ENCODE measurements around the gene PCDHA8.
"Not testable (repeated sequence)": the region's sequence is repeated elsewhere in the genome, so short reads cannot be mapped to it uniquely, and the experiment has no call there.

The PCDHA8 gene

GRCh38 chr5:140806834-140807775 is 33.9 kb upstream of the PCDHA8 start, which contains the start of gene PCDHA4 (continued):
- TF ChIP-seq, protein P1, sequence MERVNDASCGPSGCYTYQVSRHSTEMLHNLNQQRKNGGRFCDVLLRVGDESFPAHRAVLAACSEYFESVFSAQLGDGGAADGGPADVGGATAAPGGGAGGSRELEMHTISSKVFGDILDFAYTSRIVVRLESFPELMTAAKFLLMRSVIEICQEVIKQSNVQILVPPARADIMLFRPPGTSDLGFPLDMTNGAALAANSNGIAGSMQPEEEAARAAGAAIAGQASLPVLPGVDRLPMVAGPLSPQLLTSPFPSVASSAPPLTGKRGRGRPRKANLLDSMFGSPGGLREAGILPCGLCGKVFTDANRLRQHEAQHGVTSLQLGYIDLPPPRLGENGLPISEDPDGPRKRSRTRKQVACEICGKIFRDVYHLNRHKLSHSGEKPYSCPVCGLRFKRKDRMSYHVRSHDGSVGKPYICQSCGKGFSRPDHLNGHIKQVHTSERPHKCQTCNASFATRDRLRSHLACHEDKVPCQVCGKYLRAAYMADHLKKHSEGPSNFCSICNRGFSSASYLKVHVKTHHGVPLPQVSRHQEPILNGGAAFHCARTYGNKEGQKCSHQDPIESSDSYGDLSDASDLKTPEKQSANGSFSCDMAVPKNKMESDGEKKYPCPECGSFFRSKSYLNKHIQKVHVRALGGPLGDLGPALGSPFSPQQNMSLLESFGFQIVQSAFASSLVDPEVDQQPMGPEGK (CRISPR knock-in tag; IDR thresholded peaks at IDR 0.05; ENCODE audit: borderline replicate concordance): no peak

GRCh38 chr5:140808241-140808888 is 32.6 kb upstream of the PCDHA8 start:
- ATAC-seq: not testable (repeated sequence)

- ATAC-seq: no peak
- TF ChIP-seq ISL1 (CRISPR knock-in tag; IDR thresholded peaks at IDR 0.05) (no peak), CSRNP3 (CRISPR knock-in tag; IDR thresholded peaks at IDR 0.05) (no peak)
These were observed 32.1 kb upstream of the PCDHA8 start for GRCh38 chr5:140808889-140809291.

GRCh38 chr5:140821375-140822280 is 19.4 kb upstream of the PCDHA8 start, which contains the start of gene PCDHA5:
PCDHA5 (plus strand) TSS chr5:140821613.
- TF ChIP-seq PPARA (CRISPR knock-in tag; IDR thresholded peaks at IDR 0.05; ENCODE audit: borderline replicate concordance) (no peak), TCF4 (CRISPR knock-in tag; IDR thresholded peaks at IDR 0.05; ENCODE audit: borderline replicate concordance) (no peak), ESRRG (CRISPR knock-in tag; IDR thresholded peaks at IDR 0.05) (no peak), SNAI2 (CRISPR knock-in tag; IDR thresholded peaks at IDR 0.05) (no peak), BACH2 (CRISPR knock-in tag; IDR thresholded peaks at IDR 0.05; ENCODE audit: borderline replicate concordance) (no peak), ZC3H10 (CRISPR knock-in tag; IDR thresholded peaks at IDR 0.05) (no peak), ZNF8 (CRISPR knock-in tag; IDR thresholded peaks at IDR 0.05) (no peak)
- TF ChIP-seq, protein P2, sequence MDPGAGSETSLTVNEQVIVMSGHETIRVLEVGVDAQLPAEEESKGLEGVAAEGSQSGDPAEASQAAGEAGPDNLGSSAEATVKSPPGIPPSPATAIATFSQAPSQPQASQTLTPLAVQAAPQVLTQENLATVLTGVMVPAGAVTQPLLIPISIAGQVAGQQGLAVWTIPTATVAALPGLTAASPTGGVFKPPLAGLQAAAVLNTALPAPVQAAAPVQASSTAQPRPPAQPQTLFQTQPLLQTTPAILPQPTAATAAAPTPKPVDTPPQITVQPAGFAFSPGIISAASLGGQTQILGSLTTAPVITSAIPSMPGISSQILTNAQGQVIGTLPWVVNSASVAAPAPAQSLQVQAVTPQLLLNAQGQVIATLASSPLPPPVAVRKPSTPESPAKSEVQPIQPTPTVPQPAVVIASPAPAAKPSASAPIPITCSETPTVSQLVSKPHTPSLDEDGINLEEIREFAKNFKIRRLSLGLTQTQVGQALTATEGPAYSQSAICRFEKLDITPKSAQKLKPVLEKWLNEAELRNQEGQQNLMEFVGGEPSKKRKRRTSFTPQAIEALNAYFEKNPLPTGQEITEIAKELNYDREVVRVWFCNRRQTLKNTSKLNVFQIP (CRISPR knock-in tag; IDR thresholded peaks at IDR 0.05; ENCODE audit: borderline replicate concordance, low read depth): no peak
- ATAC-seq: no peak

DNA sequence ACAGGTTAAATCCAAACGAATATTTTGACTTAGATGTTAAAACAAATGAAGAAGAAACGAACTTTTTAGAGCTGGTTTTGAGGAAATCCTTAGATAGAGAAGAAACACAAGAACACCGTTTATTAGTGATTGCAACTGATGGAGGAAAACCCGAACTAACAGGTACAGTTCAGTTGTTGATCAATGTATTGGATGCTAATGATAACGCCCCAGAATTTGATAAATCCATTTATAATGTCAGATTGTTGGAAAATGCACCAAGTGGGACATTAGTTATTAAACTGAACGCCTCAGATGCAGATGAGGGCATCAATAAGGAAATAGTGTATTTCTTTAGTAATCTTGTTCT is 18.7 kb upstream of the PCDHA8 start:
- ATAC-seq: no peak
- TF ChIP-seq TOX (CRISPR knock-in tag; IDR thresholded peaks at IDR 0.05; ENCODE audit: borderline replicate concordance) (no peak), ISL1 (CRISPR knock-in tag; IDR thresholded peaks at IDR 0.05) (no peak), OSR1 (CRISPR knock-in tag; IDR thresholded peaks at IDR 0.05) (no peak)
- TF ChIP-seq, protein P3, sequence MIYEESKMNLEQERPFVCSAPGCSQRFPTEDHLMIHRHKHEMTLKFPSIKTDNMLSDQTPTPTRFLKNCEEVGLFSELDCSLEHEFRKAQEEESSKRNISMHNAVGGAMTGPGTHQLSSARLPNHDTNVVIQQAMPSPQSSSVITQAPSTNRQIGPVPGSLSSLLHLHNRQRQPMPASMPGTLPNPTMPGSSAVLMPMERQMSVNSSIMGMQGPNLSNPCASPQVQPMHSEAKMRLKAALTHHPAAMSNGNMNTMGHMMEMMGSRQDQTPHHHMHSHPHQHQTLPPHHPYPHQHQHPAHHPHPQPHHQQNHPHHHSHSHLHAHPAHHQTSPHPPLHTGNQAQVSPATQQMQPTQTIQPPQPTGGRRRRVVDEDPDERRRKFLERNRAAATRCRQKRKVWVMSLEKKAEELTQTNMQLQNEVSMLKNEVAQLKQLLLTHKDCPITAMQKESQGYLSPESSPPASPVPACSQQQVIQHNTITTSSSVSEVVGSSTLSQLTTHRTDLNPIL (CRISPR knock-in tag; IDR thresholded peaks at IDR 0.05; ENCODE audit: low read depth): no peak
- TF ChIP-seq, protein P4, sequence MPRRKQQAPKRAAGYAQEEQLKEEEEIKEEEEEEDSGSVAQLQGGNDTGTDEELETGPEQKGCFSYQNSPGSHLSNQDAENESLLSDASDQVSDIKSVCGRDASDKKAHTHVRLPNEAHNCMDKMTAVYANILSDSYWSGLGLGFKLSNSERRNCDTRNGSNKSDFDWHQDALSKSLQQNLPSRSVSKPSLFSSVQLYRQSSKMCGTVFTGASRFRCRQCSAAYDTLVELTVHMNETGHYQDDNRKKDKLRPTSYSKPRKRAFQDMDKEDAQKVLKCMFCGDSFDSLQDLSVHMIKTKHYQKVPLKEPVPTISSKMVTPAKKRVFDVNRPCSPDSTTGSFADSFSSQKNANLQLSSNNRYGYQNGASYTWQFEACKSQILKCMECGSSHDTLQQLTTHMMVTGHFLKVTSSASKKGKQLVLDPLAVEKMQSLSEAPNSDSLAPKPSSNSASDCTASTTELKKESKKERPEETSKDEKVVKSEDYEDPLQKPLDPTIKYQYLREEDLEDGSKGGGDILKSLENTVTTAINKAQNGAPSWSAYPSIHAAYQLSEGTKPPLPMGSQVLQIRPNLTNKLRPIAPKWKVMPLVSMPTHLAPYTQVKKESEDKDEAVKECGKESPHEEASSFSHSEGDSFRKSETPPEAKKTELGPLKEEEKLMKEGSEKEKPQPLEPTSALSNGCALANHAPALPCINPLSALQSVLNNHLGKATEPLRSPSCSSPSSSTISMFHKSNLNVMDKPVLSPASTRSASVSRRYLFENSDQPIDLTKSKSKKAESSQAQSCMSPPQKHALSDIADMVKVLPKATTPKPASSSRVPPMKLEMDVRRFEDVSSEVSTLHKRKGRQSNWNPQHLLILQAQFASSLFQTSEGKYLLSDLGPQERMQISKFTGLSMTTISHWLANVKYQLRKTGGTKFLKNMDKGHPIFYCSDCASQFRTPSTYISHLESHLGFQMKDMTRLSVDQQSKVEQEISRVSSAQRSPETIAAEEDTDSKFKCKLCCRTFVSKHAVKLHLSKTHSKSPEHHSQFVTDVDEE (CRISPR knock-in tag; IDR thresholded peaks at IDR 0.05): no peak

- ATAC-seq: not testable (repeated sequence)
These were observed 18.0 kb upstream of the PCDHA8 start for GRCh38 chr5:140822969-140823368.

Measured in SK-N-SH treated with all-trans-retinoic acid at 6 μM for 48 hours (cell line).